HG02759 (cell line): ENCODE results near the gene LRRC10B.
A peak's percentile ranks its signal among the peaks of the same experiment; 100 is the strongest.

ENCODE experiments used
- ATAC-seq: cut with Tn5 transposase; IDR thresholded peaks from one replicate; pipeline ENCODE4 v1.9.1; 2021; ENCODE audit warnings: mild to moderate bottlenecking, moderate library complexity; ENCODE audit not compliant: unreplicated experiment

The LRRC10B gene

DNA sequence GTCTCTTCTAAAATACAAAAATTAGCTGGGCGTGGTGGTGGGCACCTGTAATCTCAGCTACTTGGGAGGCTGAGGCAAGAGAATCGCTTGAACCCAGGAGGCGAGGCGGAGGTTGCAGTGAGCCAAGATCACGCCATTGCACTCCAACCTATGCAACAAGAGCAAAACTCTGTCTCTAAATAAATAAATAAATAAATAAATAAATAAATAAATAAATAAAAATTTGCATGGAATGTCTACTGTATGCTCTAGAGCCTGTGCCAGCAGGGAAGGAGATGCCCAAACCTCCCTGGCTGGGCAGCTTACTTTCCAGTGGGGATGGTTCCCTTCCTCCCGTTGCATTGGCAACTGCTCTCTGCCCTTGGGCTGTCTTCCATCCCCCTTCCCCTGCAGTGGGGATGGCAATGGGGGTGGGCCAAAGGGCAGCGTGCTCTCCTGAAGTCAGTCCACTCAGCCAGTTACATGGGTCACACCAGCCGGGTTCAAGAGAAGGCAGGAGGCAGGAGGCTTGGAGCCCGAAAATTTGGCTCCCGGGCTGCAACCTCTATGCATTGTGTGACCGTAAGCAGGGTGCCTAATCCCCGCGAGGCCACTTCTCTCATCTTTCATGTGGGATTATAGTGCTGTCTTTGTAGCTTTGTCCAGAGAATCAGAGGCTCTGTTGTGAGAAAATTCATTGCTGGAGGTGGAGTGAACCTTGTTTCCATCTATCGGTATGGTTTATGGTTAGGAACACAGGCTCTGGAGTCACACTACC lies 1.4 kb upstream of the LRRC10B start:
- ATAC-seq = no peak

DNA sequence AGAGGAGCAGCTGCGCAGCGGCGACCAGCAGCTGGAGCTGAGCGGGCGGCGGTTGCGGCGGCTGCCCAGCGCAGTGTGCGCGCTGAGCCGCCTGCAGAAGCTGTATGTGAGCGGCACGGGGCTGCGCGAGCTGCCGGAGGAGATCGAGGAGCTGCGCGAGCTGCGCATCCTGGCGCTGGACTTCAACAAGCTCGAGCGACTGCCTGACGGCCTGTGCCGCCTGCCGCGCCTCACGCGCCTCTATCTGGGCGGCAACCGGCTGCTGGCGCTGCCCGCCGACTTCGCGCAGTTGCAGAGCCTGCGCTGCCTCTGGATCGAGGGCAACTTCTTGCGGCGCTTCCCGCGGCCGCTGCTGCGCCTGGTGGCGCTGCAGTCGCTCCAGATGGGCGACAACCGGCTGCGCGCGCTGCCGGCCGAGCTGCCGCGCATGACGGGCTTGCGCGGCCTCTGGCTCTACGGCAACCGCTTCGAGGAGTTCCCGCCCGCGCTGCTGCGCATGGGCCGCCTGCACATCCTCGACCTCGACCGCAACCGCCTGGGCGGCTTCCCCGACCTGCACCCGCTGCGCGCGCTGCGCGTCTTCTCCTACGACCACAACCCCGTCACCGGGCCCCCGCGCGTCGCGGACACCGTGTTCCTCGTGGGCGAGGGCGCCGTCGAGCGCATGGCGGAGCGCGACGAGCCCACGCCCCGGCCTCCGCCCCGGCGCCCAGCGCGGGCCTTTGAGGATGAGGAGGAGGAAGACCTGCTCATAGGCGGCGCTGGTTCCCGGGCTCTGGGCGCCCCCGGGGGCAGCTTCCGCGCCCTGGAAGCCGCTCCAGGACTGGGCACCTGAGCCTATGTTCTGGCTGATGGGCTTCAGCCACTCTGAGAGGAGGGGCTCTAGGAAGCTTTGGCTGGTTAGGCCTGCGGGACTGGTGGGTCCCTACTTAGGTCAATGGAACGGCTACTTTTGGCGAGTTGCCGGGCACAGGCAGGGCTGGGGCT lies 787 bp downstream of the LRRC10B start:
- peak; percentile 87 for ATAC-seq

DNA sequence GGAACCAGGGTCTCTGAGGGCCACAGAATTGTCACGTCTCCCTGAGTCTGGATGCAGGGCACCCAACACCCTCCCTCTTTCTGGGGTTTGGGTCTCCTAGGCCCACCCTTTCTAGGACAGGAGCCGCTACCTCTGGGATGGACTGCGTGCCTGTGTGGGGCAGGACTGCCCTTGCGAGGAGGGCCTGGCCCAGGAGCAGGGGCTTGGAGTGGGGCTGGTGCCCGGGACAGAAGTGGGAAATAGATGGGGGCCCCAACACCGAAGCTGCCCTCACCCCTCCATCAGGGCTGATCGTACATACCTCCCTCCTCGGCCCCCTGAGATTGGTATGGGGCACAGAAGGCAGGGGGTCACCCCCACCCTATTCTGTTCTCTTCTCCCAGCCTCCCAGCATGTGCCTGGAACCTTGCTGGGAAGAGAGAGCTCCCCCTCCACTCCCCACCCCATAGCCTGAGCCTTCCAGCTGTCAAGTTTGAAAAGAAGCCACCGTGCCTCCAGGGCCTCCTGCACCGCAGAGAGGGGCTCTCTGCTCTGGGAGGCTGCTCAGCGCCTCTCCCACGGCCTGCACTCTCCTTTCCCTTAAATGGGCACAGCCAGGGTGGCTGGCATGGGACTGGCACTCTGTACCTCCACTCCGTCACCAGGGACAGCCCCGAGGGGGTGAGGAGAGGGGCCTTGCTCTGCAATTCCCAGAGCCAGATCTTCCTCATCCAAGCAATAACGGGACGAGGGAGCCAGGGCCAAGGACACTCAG lies 1.8 kb downstream of the LRRC10B start:
- ATAC-seq = no peak

DNA sequence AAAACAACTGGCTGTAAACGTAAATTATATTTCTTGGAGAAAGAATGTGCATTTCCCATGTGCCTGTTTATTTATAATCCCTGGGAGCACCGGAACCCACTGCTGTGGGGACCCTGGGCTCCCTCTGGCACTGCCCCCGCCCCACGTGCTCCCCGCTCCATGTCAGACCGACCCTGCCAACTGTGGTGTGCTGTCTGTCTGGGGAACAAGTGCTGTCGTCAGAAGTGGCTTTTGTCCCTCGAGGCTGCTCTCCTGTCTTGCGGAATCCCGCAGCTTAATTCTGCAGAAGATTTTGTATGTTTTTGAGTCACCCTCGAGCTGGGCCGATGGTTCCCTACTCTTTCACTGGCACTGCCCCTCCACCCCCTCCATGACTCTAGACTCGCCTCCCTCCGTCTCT lies 2.4 kb downstream of the LRRC10B start:
- no peak for ATAC-seq

DNA sequence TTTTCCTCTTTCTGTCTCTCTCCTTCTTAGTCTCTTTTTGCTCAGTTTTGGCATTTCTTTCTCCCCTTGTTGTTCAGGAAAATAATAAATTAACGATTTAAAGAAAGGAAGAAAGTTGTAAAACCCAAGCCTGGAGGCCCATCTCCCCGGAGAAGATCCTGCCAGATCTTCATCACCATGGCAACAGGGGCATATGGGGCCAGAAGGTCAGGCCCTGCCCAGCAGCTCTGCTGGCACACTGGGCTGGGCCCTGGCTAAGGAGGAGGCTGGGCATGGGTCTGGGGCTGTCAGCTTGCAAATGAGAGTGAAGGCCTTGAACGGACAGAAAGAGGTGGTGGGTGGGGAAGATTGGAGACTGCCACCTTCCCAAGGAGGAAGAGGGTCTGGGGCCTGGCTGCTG lies 2.8 kb downstream of the LRRC10B start:
- no peak for ATAC-seq

DNA sequence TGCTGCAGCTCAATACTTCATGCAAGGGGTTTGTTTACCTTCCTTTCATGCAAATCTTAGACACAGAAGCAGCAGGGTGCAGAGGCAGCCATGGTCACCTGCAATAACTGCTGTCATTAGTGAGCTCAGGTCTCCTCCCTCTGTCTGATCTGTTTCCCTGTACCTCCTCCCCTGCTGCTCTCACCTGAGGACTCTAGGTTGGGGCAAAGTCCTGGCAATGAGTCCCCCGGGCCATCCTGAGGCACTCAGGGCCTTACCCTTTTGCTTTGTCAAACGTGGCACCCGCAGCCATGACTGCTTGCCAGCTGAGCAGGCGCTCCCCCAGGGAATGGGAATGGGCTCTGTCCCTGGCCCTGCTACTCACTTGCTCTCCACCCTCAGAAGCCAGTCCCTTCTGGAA lies 3.9 kb downstream of the LRRC10B start:
- no peak for ATAC-seq

- no peak for ATAC-seq
Measured at GRCh38 chr11:61513143-61513765, 4.7 kb downstream of the LRRC10B start.

DNA sequence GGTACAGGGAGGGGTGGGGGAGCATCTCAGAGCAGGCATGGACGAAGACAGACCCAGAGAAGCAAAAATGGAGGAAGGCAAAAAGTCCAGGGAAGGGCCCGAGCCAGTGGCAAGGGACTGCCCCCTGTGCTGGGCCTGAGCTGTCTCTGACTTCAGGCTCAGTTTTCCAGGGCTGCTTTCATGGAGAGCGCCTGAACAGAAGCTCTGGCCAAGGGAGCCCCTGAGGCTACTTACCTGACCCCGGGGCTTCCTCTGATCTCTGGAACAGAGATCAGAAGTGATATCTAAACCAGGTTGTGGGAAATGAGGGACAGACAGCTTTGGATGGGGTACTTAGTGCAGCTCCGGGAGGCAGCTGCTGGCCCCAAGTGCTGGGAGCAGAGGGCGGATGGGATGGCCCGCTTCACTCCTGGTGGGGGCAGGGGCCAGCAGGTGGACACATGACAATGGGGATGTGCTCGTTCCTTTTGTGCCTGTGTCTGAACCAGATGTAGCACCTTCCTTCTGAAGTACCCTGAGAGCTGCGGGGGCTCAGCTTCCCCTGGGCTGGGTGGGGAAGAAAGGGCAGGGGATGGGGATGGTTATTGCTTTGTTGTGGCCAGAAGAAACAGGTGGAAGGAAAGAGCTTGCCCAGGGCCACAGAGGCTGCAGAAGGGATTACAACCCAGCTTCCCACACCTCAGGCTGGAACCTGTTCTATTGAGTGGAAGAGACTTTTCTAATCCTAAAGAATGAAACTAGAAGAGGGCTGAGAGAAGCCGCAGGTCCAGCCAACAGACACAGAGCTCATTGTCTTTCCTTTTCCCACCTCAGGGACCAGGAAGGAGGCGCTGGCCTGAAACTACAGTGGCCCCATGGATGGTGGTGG lies 5.7 kb downstream of the LRRC10B start:
- no peak for ATAC-seq

DNA sequence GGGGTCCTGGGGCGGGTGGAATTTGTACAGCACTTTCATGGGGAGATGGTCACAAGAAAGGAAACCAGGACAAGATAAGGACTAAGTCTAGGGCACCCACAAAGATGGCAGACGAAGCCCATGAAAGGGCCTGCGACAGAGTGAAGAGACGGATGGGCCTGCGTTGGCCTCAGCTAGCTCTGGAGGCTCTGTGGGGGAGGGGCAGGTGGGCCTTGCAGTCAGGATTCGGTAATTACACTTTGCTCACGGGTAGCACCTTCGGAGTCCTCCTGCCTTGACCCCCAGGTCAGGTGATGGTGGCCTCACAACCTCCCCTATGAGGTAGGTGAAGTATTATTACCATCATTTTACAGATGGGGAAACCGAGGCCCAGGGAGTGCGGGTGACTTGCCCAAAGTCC lies 7.1 kb downstream of the LRRC10B start:
- ATAC-seq = no peak

GRCh38 chr11:61516191-61516590 lies 7.6 kb downstream of the LRRC10B start:
- no peak for ATAC-seq

GRCh38 chr11:61516675-61517572 lies 8.4 kb downstream of the LRRC10B start:
- ATAC-seq = no peak

DNA sequence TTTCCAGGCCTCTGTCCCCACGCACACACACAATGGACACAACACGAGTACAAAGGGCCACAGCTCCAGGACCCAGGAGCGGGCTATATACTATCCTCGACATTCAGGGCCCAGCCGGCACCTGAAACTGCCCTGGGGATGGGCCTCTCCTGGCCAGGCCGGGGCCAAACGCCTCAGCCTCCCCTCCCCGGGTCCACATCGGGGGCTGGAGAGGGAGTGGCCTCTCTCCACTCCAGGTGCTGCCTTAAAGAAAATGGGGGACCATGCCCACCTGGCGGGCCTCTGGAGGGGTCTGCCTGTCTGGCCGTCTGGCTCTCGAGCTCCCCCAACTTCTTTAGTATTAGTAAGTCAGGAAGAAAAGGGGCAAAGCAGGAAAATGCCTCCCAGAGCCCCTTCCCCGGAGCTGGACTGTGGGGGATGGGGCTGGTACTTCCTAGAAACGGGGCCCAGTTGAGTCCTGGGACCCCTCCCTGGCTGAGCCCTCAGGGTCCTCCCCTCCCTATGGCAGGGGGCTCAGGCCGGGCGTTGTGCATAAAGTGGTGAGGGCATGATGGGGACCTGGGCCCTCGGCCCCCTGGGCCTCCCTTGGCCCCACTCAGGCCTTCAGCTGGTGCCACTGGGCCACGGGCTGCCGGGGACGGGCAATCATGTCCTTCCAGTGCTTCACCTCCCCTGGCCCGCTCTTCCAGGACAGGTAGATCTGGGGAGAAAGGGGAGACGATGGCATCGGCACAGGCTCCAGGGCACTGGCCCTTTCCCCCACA lies 9.7 kb downstream of the LRRC10B start:
- no peak for ATAC-seq

DNA sequence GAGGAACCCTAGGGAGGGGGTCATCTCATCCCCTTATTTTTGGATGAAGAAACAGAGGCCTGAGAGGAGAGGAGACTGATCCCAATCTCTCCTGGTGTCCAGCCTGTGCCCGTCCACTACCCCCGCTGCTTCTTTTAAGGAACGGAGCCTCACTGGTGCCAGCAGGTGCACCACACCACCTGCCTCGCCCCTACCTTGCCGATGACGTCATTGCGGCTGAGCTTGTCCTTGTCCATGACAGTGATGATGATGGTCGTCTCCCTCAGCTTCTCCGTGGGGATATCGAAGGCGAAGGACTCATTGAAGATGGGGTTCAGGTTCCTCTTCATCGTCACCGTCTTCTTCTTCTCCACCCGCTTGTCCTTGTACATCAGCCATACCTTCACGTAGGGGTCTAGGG lies 14.3 kb downstream of the LRRC10B start:
- no peak for ATAC-seq

GRCh38 chr11:61524446-61524845 lies 15.9 kb downstream of the LRRC10B start:
- no peak for ATAC-seq

GRCh38 chr11:61524963-61525587 lies 16.5 kb downstream of the LRRC10B start:
- no peak for ATAC-seq

DNA sequence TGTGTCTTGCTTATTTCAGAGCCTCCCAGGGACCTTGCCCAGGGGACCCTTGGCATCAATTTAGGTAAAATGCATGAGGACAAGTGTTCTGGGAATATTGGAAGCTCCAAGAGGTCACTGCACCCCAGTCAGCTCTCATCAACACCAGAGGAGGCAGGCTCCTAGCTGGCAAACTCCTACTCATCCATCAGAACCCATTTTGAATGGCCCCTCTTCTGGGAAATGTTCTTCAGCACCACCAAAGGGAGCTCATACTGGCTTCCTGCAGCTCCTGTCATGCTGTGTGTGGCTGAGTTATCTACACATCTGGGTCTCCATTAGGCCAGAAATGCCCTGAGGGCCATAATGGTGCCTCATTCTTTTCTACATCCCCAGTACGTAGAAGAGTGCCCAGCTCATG lies 17.7 kb downstream of the LRRC10B start:
- ATAC-seq = no peak

- ATAC-seq = no peak
Measured at GRCh38 chr11:61526956-61527731, 18.6 kb downstream of the LRRC10B start.
